Hepatic stellate cell (primary cell): Measurements from ENCODE around the gene ITPR3.
A peak's percentile ranks its signal among the peaks of the same experiment; 100 is the strongest.

Experiments
- DNase-seq: peaks from one replicate; pipeline ENCODE4 v3.0.0; 2011; ENCODE audit warnings: low spot score

The ITPR3 gene

DNA sequence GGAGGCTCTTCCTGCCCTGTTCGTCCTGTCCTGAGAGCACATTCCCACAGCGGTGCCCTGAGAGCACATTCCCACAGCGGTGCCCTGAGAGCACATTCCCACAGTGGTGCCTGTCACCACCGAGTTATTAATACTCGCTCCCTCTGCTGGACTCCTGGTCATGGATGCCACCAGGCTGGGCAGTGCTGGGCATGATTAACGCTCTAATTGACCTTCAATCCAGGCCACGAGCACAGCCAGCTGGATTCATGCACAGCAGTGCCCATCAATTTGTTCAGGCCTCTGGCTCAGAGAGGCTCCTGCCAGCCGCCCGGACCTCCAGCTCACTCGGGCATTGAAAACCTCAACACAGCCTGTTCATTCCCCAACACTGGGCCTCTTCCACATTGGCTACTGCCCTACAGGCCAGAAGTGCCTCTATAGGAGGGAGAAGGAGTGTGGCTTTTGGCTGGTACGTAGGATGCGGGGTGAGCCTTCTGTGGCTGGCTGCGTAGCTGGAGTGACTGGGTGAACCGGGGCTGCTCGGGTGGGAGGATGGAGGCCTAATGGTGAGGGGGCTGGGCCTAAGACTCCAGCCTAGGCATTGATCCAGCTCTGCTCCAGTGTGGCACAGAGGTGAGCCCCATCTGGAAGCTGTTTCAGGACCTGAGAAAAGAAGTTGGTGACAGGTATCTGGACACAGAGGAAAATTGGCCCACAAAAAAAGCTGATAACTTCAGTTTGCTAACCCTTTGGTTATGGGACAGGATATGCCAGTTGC lies 116.3 kb downstream of the ITPR3 start:
- DNase-seq, result no peak

DNA sequence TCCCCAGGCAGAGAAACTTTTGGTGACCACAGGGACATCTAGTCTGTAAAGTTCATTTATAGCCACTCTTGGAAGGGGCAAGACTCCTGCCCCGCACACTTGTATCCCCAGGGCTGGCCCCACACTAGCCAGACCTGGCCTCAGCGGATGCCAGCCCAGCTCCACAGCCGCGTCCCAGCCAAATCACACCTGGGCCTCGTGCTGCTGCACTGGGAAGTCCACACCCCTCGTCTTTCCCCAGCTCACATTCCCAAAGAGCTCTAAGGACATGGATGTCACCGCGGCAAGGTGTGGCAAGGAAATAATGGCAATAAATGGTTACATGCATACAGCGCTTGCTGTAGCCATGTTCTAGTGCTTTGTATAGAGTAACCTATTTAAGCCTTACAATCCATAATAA lies 117.0 kb downstream of the ITPR3 start:
- no peak for DNase-seq

GRCh38 chr6:33738879-33739278 lies 117.8 kb downstream of the ITPR3 start:
- DNase-seq, result no peak

- no peak for DNase-seq
Observed at GRCh38 chr6:33739571-33739970, 118.4 kb downstream of the ITPR3 start.

DNA sequence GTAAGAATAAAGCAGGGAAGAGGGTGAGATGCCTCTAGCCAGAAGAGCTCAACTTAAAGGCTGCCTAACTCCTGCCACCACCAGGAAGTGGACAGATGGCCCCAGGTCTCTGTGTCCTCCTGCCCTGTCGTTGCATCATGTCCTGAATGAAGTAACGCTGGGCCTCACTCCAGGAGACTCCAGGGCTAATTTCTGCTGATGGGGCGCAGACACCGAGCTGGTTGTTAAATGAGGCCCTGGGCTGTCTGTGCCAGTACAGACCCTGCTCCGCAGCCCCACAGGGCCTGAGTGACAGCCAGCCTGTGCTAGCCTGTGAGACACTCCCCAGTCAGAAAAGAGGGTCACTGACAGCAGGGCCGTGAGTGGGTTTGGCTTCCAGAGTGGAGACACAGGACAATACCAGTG lies 119.1 kb downstream of the ITPR3 start:
- no peak for DNase-seq

DNA sequence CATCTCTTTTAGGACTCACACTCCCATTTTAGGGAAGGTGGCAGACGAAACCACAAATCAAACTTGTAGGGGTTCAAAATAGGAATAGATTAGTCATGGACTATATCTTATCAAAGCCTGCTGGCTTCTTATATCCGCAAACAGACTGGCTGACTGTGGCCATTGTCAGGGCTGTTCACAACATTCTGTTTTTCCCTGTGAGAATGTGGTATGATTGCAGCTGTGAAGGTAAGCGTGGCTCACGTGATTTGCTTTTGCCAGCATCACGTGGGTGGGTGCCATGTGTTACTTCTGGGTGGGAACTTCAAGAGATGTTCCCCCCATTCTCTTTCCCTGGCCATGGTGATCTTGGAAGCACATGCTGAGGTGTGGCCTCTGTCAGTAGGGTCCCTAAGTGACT lies 119.7 kb downstream of the ITPR3 start:
- DNase-seq, result no peak

- DNase-seq, result no peak
Observed at GRCh38 chr6:33742092-33742491, 121.0 kb downstream of the ITPR3 start.

DNA sequence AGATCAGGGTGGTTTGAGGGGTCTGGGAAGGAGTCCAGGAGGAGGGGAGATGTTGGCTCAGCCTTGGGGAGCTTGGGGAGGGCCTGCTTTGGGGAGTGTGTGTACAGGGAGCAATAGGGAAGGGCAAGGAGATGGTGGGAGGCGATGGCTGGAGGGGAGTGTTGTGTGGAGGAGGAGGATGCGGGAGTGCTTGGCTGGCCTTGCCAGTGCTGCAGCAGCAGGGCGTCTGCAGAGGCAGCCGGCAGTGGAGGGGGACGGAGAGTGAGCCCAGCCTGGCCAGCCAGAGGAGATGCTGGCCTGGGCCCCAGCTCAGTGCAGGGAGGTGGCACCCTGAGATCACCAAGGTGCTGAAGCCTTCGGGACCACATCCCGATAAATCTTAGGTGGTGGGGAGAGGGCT lies 121.7 kb downstream of the ITPR3 start:
- no peak for DNase-seq

DNA sequence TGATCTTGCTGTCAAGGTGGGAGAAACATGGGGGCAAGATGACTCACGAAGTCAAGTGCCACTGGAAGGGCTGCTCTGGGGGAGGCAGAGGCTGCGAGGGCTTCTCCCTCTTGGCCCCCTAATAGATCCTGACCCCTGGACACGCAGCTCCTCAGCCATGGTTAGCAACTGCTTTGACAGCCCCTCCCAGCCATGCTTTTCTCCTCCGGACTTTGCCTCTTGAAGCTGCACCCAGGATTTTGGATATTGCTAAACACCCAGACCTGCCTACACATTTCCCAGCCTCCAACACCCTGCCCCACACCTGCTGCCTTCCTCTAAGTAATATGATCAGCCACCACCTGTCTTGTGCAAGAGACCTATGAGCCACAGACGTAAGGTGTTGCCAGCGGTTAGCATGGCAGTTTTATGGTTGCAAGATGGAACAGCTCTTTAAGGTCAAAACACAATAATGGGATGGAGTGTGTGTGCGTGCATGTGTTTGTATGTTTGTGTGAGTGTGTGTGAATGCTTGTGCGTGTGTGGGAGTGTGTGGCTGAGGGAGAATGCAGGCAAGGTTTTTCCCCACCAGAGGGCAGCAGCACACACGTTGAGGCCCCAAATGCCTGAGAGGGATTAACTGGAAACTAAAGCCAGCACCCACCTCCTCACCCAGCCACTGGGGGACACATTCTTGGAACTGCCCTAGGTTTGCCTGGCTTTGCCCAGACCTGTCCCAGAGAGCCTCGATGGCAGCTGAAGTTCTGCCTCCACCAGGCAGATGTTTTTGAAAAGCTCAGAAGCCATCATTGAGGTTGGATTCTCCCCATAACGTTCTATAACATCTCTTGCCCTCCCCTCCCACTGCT lies 123.1 kb downstream of the ITPR3 start:
- DNase-seq, result peak; percentile 89

GRCh38 chr6:33744895-33745546 lies 123.9 kb downstream of the ITPR3 start:
- DNase-seq, result no peak

- no peak for DNase-seq
Observed at GRCh38 chr6:33745548-33745947, 124.4 kb downstream of the ITPR3 start.
